SK-N-SH (cell line): Measurements from ENCODE around the gene IL17RA. TPM values are rescaled to one million over a fixed set of nuclear protein-coding genes. Genes with fewer than 3 reads are reported as not detected.

Experiments used
- CTCF ChIA-PET: fragments of 300-600, 350-600 bp; formaldehyde crosslinking; extraction: SDS; loops from one replicate; lab custom pipeline; 2021; lab: Yijun Ruan, JAX
- POLR2A ChIA-PET: fragments of 350-600 bp; sonication (Branson Sonifier 250); formaldehyde crosslinking; extraction: SDS; loops from one replicate; lab custom pipeline; 2020; ENCODE audit warnings: antibody characterized with exemption, inconsistent platforms; lab: Yijun Ruan, JAX
- DNase-seq: peaks from one replicate; pipeline ENCODE4 v3.0.0; 2012
- H2AFZ ChIP-seq: fragments of 200-600 bp; sonication (generic); 2 replicates; pipeline ENCODE4 v1.8.1; 2016; ENCODE audit warnings: antibody characterized with exemption, mild to moderate bottlenecking, low read depth
- H3F3A ChIP-seq: fragments of 200-600 bp; sonication (generic); replicated peaks from 2 replicates; pipeline ENCODE3; 2016; ENCODE audit warnings: antibody characterized with exemption, mild to moderate bottlenecking; ENCODE audit not compliant: insufficient read depth
- H3K27ac ChIP-seq, 2 experiments: fragments of 200-500 bp in 1 of 2; fragments of 200-600 bp in 1 of 2; sonication (Bioruptor generic) in 1 of 2; sonication (generic), shearing (Covaris generic) in 1 of 2; 2 replicates each; pipeline versions ENCODE4 v1.5.1 to v1.6.1; 2014 to 2016; ENCODE audit warnings: low read depth in 2 of 2, inconsistent platforms in 1 of 2, low read length in 1 of 2, mild to moderate bottlenecking in 1 of 2, mixed read lengths in 1 of 2
- H3K27me3 ChIP-seq: fragments of 200-600 bp; sonication (generic), shearing (Covaris generic); 2 replicates; pipeline ENCODE4 v1.6.1; 2016; ENCODE audit warnings: mixed run types; ENCODE audit not compliant: insufficient read depth
- H3K36me3 ChIP-seq, 2 experiments: fragments of 200-500 bp in 1 of 2; fragments of 200-600 bp in 1 of 2; sonication (Bioruptor generic) in 1 of 2; sonication (generic) in 1 of 2; replicated peaks in 1 of 2; 2 replicates each; pipeline versions ENCODE3 to v1.5.1; 2014 to 2016; ENCODE audit warnings: low read length in 1 of 2, mild to moderate bottlenecking in 1 of 2; ENCODE audit not compliant: insufficient read depth in 2 of 2, control insufficient read depth in 1 of 2
- H3K4me1 ChIP-seq, 2 experiments: fragments of 200-500 bp in 1 of 2; fragments of 200-600 bp in 1 of 2; sonication (Bioruptor generic) in 1 of 2; sonication (generic), shearing (Covaris generic) in 1 of 2; 2 replicates each; pipeline versions ENCODE4 v1.5.1 to v1.6.1; 2014 to 2016; ENCODE audit warnings: low read depth in 1 of 2, low read length in 1 of 2, mixed run types in 1 of 2; ENCODE audit not compliant: insufficient read depth in 2 of 2, control insufficient read depth in 1 of 2
- H3K4me2 ChIP-seq: fragments of 200-600 bp; sonication (generic), shearing (Covaris generic); 2 replicates; pipeline ENCODE4 v1.6.1; 2017; ENCODE audit warnings: mixed run types
- H3K4me3 ChIP-seq, 2 experiments: fragments of 200-500 bp in 1 of 2; fragments of 200-600 bp in 1 of 2; sonication (Bioruptor generic) in 1 of 2; sonication (generic), shearing (Covaris generic) in 1 of 2; 2 replicates each; pipeline versions ENCODE4 v1.5.1 to v1.8.1; 2014 to 2016; ENCODE audit warnings: low read depth in 2 of 2, inconsistent platforms in 1 of 2, low read length in 1 of 2, mild to moderate bottlenecking in 1 of 2, mixed read lengths in 1 of 2, moderate library complexity in 1 of 2
- H3K79me2 ChIP-seq: fragments of 200-600 bp; sonication (generic); 2 replicates; pipeline ENCODE4 v1.8.1; 2017; ENCODE audit warnings: mild to moderate bottlenecking; ENCODE audit not compliant: insufficient read depth
- H3K9ac ChIP-seq: fragments of 200-600 bp; sonication (generic); 2 replicates; pipeline ENCODE4 v1.6.1; 2017; ENCODE audit warnings: mixed run types
- H3K9me2 ChIP-seq: fragments of 200-600 bp; sonication (generic); 2 replicates; pipeline ENCODE4 v1.6.1; 2017; ENCODE audit warnings: mixed run types
- H3K9me3 ChIP-seq: fragments of 200-600 bp; sonication (generic); 2 replicates; pipeline ENCODE4 v1.6.1; 2017; ENCODE audit warnings: mixed run types, mild to moderate bottlenecking, moderate library complexity
- H4K20me1 ChIP-seq: fragments of 200-600 bp; sonication (generic); 2 replicates; pipeline ENCODE4 v1.6.1; 2017; ENCODE audit warnings: mild to moderate bottlenecking, mixed run types; ENCODE audit not compliant: insufficient read depth
- CHD2 ChIP-seq: fragments of 150-350 bp; IDR thresholded peaks from 2 replicates; pipeline ENCODE4 v1.6.1; 2018; ENCODE audit warnings: low read length; ENCODE audit not compliant: partially characterized antibody
- ELF1 ChIP-seq: IDR thresholded peaks from 2 replicates; pipeline ENCODE4 v1.4.0; 2012
- EP300 ChIP-seq, 2 experiments: IDR thresholded peaks; 2 replicates each; pipeline versions ENCODE4 v1.4.0 to v1.6.1; 2012; ENCODE audit warnings: borderline replicate concordance in 1 of 2, low read depth in 1 of 2, low read length in 1 of 2
- FOSL2 ChIP-seq: IDR thresholded peaks from 2 replicates; pipeline ENCODE4 v1.4.0; 2012; ENCODE audit warnings: low read depth, mild to moderate bottlenecking, moderate library complexity, borderline replicate concordance
- JUND ChIP-seq: IDR thresholded peaks from 2 replicates; pipeline ENCODE4 v1.4.0; 2012
- NRF1 ChIP-seq: IDR thresholded peaks from 2 replicates; pipeline ENCODE4 v1.6.1; 2012; ENCODE audit warnings: low read depth, mild to moderate bottlenecking, low read length
- POLR2AphosphoS5 ChIP-seq: IDR thresholded peaks from 2 replicates; pipeline ENCODE4 v1.6.1; 2012; ENCODE audit warnings: low read depth, low read length
- RFX5 ChIP-seq: IDR thresholded peaks from 2 replicates; pipeline ENCODE4 v1.6.1; 2012; ENCODE audit warnings: mild to moderate bottlenecking, improper control_type of control experiment, low read length
- SIN3A ChIP-seq: IDR thresholded peaks from 2 replicates; pipeline ENCODE4 v1.6.1; 2012; ENCODE audit warnings: low read depth, mild to moderate bottlenecking, low read length, moderate library complexity, borderline replicate concordance
- SMC3 ChIP-seq: IDR thresholded peaks from 2 replicates; pipeline ENCODE4 v1.6.1; 2012; ENCODE audit warnings: low read depth, low read length, improper control_type of control experiment
- TAF1 ChIP-seq: IDR thresholded peaks from 2 replicates; pipeline ENCODE4 v1.6.1; 2012; ENCODE audit warnings: low read depth, mild to moderate bottlenecking, low read length, moderate library complexity, borderline replicate concordance
- TCF12 ChIP-seq: IDR thresholded peaks from 2 replicates; pipeline ENCODE4 v1.4.0; 2012
- TEAD4 ChIP-seq: IDR thresholded peaks from 2 replicates; pipeline ENCODE4 v1.4.0; 2012; ENCODE audit warnings: mild to moderate bottlenecking, borderline replicate concordance; ENCODE audit not compliant: insufficient read depth
- YY1 ChIP-seq: IDR thresholded peaks from 2 replicates; pipeline ENCODE4 v1.4.0; 2012; ENCODE audit warnings: low read depth, mild to moderate bottlenecking
- WGBS: methylation state at CpG from one replicate; pipeline ENCODE4 v1.1.6; 2017; ENCODE audit warnings: low lambda C conversion rate; 5-methylcytosine and 5-hydroxymethylcytosine counted together
- polyA plus RNA-seq, 3 experiments: library from polyadenylated mRNA; depleted of rRNA; stranded (reverse); fragments of >200 nt; gene quantifications; 2 replicates each; pipeline ENCODE4 v1.2.3, GENCODE V29; 2012
- TF ChIP-seq, protein P1 (sequence below): fragments of 200-600 bp; sonication (generic); IDR thresholded peaks from 2 replicates; pipeline ENCODE4 v1.6.1; 2017; ENCODE audit warnings: antibody characterized with exemption, mild to moderate bottlenecking, moderate library complexity
- TF ChIP-seq, protein P2 (sequence below): IDR thresholded peaks from 2 replicates; pipeline ENCODE4 v1.6.1; 2012; ENCODE audit warnings: mild to moderate bottlenecking, low read depth, low read length, moderate library complexity
- TF ChIP-seq, protein P3 (sequence below): fragments of 150-350 bp; IDR thresholded peaks from 2 replicates; pipeline ENCODE4 v1.6.1; 2016; ENCODE audit warnings: mild to moderate bottlenecking, low read depth, low read length
- TF ChIP-seq, protein P4 (sequence below): IDR thresholded peaks from 2 replicates; pipeline ENCODE4; 2012
- TF ChIP-seq, protein P5 (sequence below): fragments of 150-350 bp; IDR thresholded peaks from 2 replicates; pipeline ENCODE4 v1.6.1; 2017; ENCODE audit warnings: antibody characterized with exemption, low read length, low read depth, borderline replicate concordance

Gene IL17RA
- polyA plus RNA-seq, 1 of the 3 experiments (the other 2 are of a cell fraction): 4.5 TPM

DNA sequence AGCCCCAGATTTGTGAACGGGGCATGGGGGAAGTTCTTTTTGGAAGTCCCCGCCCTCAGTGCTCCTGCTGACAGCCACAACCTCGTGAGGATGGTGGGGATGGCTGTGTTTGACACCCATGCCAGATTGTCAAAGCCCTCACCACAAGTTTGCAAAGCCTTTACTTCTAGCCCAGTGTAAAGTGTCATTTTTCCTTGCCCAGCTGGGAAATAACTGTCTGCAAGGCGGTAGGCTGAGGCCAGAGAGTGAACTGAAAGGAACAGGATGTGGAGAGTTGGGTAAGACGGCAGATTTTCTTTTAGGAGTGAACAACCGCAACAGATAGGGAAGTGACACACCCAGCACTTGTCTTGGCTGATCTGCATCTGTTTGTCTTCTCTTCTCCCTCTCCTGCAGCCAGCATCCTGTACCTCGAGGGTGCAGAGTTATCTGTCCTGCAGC, 13.6 kb downstream of the IL17RA start:
- 36% methylated on average over 5 of the region's 7 CpGs for WGBS
- Histone ChIP-seq H3K27me3 (no peaks in the 10 kb centered on the region), H3K9ac (no peak overlapping the region), H4K20me1 (no peaks in the 10 kb centered on the region), H3K9me2 (no peaks in the 10 kb centered on the region), H3K4me1 (no peaks in the 10 kb centered on the region), H3K4me3 (no peak overlapping the region), H3K79me2 (no peaks in the 10 kb centered on the region), H3K27ac (no peak overlapping the region), H3K36me3 (no peaks in the 10 kb centered on the region), H2AFZ (no peak overlapping the region), H3K4me2 (no peak overlapping the region), H3F3A (no peaks in the 10 kb centered on the region), H3K9me3 (no peaks in the 10 kb centered on the region)
- ChIA-PET CTCF (interaction anchor here (1.7 kb wide), 1 partner anchor 13 kb away, joined by 5 read pairs; no protein-coding TSS in a partner anchor), POLR2A (no interaction called here)
- TF ChIP-seq, protein P1, sequence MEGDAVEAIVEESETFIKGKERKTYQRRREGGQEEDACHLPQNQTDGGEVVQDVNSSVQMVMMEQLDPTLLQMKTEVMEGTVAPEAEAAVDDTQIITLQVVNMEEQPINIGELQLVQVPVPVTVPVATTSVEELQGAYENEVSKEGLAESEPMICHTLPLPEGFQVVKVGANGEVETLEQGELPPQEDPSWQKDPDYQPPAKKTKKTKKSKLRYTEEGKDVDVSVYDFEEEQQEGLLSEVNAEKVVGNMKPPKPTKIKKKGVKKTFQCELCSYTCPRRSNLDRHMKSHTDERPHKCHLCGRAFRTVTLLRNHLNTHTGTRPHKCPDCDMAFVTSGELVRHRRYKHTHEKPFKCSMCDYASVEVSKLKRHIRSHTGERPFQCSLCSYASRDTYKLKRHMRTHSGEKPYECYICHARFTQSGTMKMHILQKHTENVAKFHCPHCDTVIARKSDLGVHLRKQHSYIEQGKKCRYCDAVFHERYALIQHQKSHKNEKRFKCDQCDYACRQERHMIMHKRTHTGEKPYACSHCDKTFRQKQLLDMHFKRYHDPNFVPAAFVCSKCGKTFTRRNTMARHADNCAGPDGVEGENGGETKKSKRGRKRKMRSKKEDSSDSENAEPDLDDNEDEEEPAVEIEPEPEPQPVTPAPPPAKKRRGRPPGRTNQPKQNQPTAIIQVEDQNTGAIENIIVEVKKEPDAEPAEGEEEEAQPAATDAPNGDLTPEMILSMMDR: no peak
- no peak for DNase-seq

DNA sequence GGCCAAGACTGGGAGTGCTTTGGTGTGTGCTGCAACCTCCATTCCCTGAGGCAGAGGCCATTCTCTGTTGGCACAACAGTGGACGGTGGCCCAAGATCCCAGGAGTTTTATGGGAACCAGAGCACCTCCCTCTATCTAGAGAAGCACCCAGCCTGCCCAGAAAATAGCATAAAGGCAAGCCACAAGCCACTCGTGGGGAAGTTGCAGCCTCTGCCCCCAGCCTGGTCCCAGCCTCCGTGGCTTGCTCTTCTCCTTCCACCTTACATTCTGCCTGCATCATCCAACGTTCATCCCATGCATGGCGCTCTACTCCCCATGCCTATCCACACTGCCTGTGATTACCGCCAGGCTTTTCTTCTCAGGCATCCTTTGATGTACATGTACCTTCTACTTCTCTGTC, 15.8 kb downstream of the IL17RA start:
- no peak overlapping the region for H3K4me3 ChIP-seq
- no peaks in the 10 kb centered on the region for H3K9me3 ChIP-seq
- H3K4me2 ChIP-seq: no peak overlapping the region
- H3F3A ChIP-seq: no peaks in the 10 kb centered on the region
- no peaks in the 10 kb centered on the region for H3K9me2 ChIP-seq
- no peaks in the 10 kb centered on the region for H3K79me2 ChIP-seq
- no peak overlapping the region for H3K9ac ChIP-seq
- H2AFZ ChIP-seq: no peak overlapping the region
- ChIA-PET CTCF (no interaction called here), POLR2A (no interaction called here)
- no peaks in the 10 kb centered on the region for H4K20me1 ChIP-seq
- no peak overlapping the region for H3K27ac ChIP-seq
- H3K36me3 ChIP-seq: no peaks in the 10 kb centered on the region
- DNase-seq: no peak
- H3K27me3 ChIP-seq: no peaks in the 10 kb centered on the region
- WGBS: 40% methylated on average over 6 of the region's 6 CpGs
- H3K4me1 ChIP-seq: no peaks in the 10 kb centered on the region
- TF ChIP-seq TAF1 (no peak), FOSL2 (no peak), ELF1 (no peak), TCF12 (no peak), YY1 (no peak), SIN3A (no peak), EP300 (IDR thresholded peaks at IDR 0.05; ENCODE audit: borderline replicate concordance in 1 of 2, low read depth in 1 of 2, low read length in 1 of 2) (no peak), NRF1 (no peak), TEAD4 (no peak), POLR2AphosphoS5 (no peak), SMC3 (no peak), RFX5 (no peak), CHD2 (no peak), JUND (no peak)
- TF ChIP-seq, protein P2, sequence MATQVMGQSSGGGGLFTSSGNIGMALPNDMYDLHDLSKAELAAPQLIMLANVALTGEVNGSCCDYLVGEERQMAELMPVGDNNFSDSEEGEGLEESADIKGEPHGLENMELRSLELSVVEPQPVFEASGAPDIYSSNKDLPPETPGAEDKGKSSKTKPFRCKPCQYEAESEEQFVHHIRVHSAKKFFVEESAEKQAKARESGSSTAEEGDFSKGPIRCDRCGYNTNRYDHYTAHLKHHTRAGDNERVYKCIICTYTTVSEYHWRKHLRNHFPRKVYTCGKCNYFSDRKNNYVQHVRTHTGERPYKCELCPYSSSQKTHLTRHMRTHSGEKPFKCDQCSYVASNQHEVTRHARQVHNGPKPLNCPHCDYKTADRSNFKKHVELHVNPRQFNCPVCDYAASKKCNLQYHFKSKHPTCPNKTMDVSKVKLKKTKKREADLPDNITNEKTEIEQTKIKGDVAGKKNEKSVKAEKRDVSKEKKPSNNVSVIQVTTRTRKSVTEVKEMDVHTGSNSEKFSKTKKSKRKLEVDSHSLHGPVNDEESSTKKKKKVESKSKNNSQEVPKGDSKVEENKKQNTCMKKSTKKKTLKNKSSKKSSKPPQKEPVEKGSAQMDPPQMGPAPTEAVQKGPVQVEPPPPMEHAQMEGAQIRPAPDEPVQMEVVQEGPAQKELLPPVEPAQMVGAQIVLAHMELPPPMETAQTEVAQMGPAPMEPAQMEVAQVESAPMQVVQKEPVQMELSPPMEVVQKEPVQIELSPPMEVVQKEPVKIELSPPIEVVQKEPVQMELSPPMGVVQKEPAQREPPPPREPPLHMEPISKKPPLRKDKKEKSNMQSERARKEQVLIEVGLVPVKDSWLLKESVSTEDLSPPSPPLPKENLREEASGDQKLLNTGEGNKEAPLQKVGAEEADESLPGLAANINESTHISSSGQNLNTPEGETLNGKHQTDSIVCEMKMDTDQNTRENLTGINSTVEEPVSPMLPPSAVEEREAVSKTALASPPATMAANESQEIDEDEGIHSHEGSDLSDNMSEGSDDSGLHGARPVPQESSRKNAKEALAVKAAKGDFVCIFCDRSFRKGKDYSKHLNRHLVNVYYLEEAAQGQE: no peak
- TF ChIP-seq, protein P3, sequence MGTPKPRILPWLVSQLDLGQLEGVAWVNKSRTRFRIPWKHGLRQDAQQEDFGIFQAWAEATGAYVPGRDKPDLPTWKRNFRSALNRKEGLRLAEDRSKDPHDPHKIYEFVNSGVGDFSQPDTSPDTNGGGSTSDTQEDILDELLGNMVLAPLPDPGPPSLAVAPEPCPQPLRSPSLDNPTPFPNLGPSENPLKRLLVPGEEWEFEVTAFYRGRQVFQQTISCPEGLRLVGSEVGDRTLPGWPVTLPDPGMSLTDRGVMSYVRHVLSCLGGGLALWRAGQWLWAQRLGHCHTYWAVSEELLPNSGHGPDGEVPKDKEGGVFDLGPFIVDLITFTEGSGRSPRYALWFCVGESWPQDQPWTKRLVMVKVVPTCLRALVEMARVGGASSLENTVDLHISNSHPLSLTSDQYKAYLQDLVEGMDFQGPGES: no peak
- TF ChIP-seq, protein P4, sequence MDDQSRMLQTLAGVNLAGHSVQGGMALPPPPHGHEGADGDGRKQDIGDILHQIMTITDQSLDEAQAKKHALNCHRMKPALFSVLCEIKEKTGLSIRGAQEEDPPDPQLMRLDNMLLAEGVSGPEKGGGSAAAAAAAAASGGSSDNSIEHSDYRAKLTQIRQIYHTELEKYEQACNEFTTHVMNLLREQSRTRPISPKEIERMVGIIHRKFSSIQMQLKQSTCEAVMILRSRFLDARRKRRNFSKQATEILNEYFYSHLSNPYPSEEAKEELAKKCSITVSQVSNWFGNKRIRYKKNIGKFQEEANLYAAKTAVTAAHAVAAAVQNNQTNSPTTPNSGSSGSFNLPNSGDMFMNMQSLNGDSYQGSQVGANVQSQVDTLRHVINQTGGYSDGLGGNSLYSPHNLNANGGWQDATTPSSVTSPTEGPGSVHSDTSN: no peak
- TF ChIP-seq, protein P5, sequence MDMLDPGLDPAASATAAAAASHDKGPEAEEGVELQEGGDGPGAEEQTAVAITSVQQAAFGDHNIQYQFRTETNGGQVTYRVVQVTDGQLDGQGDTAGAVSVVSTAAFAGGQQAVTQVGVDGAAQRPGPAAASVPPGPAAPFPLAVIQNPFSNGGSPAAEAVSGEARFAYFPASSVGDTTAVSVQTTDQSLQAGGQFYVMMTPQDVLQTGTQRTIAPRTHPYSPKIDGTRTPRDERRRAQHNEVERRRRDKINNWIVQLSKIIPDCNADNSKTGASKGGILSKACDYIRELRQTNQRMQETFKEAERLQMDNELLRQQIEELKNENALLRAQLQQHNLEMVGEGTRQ: no peak
